Kidney (tissue), 14 donors: ENCODE results near the gene C2CD2. TPM values are rescaled to one million over a fixed set of nuclear protein-coding genes. Genes with fewer than 3 reads are reported as not detected.

Experiments
- DNase-seq, 5 donors: peaks; one replicate each; pipeline ENCODE4 v3.0.0-alpha.2; 2013 to 2020
- FAIRE-seq: peaks from 2 replicates; lab custom pipeline; 2012; peaks lifted over from hg19 to GRCh38; lab: Jason Lieb, UNC
- H3K27ac ChIP-seq, 2 donors: one replicate each; pipeline ENCODE4 v1.7.0; 2013; ENCODE audit warnings: low read depth in 2 of 2, low read length in 2 of 2, inconsistent platforms in 1 of 2
- H3K27me3 ChIP-seq: one replicate; pipeline ENCODE4 v1.7.1; 2013; ENCODE audit warnings: low read length, inconsistent platforms; ENCODE audit not compliant: control insufficient read depth, insufficient read depth
- H3K36me3 ChIP-seq, 3 donors: one replicate each; pipeline versions ENCODE4 v1.7.0 to v1.7.1; 2013; ENCODE audit warnings: low read length in 3 of 3, control low read depth in 1 of 3, inconsistent platforms in 1 of 3; ENCODE audit not compliant: insufficient read depth in 3 of 3, control insufficient read depth in 2 of 3
- H3K4me1 ChIP-seq, 3 donors: one replicate each; pipeline versions ENCODE4 v1.7.0 to v1.7.1; 2013; ENCODE audit warnings: low read length in 3 of 3, inconsistent platforms in 1 of 3, low read depth in 1 of 3; ENCODE audit not compliant: control insufficient read depth in 2 of 3, insufficient read depth in 2 of 3
- H3K4me3 ChIP-seq, 3 donors: one replicate each; pipeline versions ENCODE4 v1.7.0 to v1.8.1; 2013; ENCODE audit warnings: low read length in 3 of 3, control low read depth in 1 of 3, inconsistent platforms in 1 of 3
- H3K9ac ChIP-seq, 3 donors: one replicate each; pipeline versions ENCODE4 v1.7.0 to v1.7.1; 2013; ENCODE audit warnings: low read length in 3 of 3, control low read depth in 1 of 3, inconsistent platforms in 1 of 3
- H3K9me3 ChIP-seq, 3 donors: one replicate each; pipeline versions ENCODE4 v1.7.0 to v1.7.1; 2013; ENCODE audit warnings: low read length in 3 of 3, control low read depth in 1 of 3, inconsistent platforms in 1 of 3; ENCODE audit not compliant: control insufficient read depth in 2 of 3, insufficient read depth in 1 of 3
- CTCF ChIP-seq: IDR thresholded peaks from 3 replicates; pipeline ENCODE4 v1.5.1; 2012; ENCODE audit warnings: mild to moderate bottlenecking, moderate library complexity, borderline replicate concordance; ENCODE audit not compliant: insufficient read depth; ENCODE audit errors: extremely low read depth
- intact Hi-C: fragments of 100-400 bp; cut with DNase I; formaldehyde crosslinking; loops from one replicate; pipeline ENCODE4 v1.11.1; 2022
- polyA plus RNA-seq: library from polyadenylated mRNA; stranded (reverse); fragments of 350-450 nt; fragmentation: Illumina TruSeq; extraction: RNeasy Lipid Tissue Mini Kit (QIAGEN cat#74804); gene quantifications from one replicate; pipeline ENCODE4 v1.2.3, GENCODE V29; 2014; ENCODE audit warnings: low read depth, low replicate concordance; ENCODE audit not compliant: insufficient read depth
- total RNA-seq: library from RNA; stranded (reverse); fragmentation: NEBNext Ultra II Directional; extraction: Animal tissue kit (Norgen Biotek cat#: 25700); gene quantifications from one replicate; pipeline ENCODE4 v1.2.1, GENCODE V29; 2021
- donor health status: control.
- donor health status: control.
- donor health status: control.
- donor health status: control.
- donor health status: control.
- donor health status: DM: yes; HTN: yes; CAD: no.
- donor health status: Normal renal cell carcinoma (clear cell type).

C2CD2 gene
- total and polyA plus RNA-seq, 2 donors from 2014 or later = 7.6 to 25.6 TPM

- H3K27ac ChIP-seq = no peak overlapping the region
- no peak for FAIRE-seq
- H3K9ac ChIP-seq = no peak overlapping the region
- DNase-seq = no peak
- no peak for TF ChIP-seq CTCF
- intact Hi-C loops = no loop called here
- H3K27me3 ChIP-seq = no peaks in the 10 kb centered on the region
- peaks cover 0 to 4% (median 2%) of the 10 kb centered on the region in 3 donors for H3K36me3 ChIP-seq
- H3K9me3 ChIP-seq = no peaks in the 10 kb centered on the region
- no peak overlapping the region for H3K4me3 ChIP-seq
- no peaks in the 10 kb centered on the region for H3K4me1 ChIP-seq
Observed at GRCh38 chr21:41848958-41849580, 104.7 kb downstream of the C2CD2 start.

- Histone ChIP-seq H3K4me1 (no peaks in the 10 kb centered on the region), H3K9ac (no peak overlapping the region), H3K4me3 (no peak overlapping the region), H3K27me3 (no peaks in the 10 kb centered on the region), H3K27ac (no peak overlapping the region), H3K9me3 (no peaks in the 10 kb centered on the region), H3K36me3 (no peaks in the 10 kb centered on the region)
- no peak for FAIRE-seq
- TF ChIP-seq CTCF = no peak
- intact Hi-C loops = no loop called here
- DNase-seq = no peak
Observed at GRCh38 chr21:41848533-41848932, 105.3 kb downstream of the C2CD2 start.

GRCh38 chr21:41847066-41847804, 106.6 kb downstream of the C2CD2 start:
- Histone ChIP-seq H3K27ac (no peak overlapping the region), H3K27me3 (no peaks in the 10 kb centered on the region), H3K9me3 (no peaks in the 10 kb centered on the region), H3K4me3 (no peak overlapping the region), H3K9ac (no peak overlapping the region), H3K4me1 (no peaks in the 10 kb centered on the region), H3K36me3 (no peaks in the 10 kb centered on the region)
- DNase-seq (peak in 2 of 5 donors; percentile 18 to 33), FAIRE-seq (no peak)
- no peak for TF ChIP-seq CTCF
- intact Hi-C loops = no loop called here
